Neural cell (in vitro differentiated cells): ENCODE results near the gene ERC2.

Source experiments
- CTCF ChIP-seq: fragments of 450-650 bp; IDR thresholded peaks from 2 replicates; pipeline ENCODE4 v1.5.1; 2014; ENCODE audit warnings: antibody characterized with exemption, mild to moderate bottlenecking, moderate library complexity; ENCODE audit not compliant: poor library complexity, severe bottlenecking
- EP300 ChIP-seq: fragments of 450-650 bp; conservative IDR thresholded peaks from 2 replicates; pipeline ENCODE4 v1.6.1; 2014; ENCODE audit warnings: antibody characterized with exemption, mild to moderate bottlenecking, moderate library complexity; ENCODE audit not compliant: poor library complexity, severe bottlenecking
- EZH2 ChIP-seq: fragments of 200-600, 300-800 bp; shearing (Covaris generic), sonication (generic); IDR thresholded peaks from 2 replicates; pipeline ENCODE4 v1.6.1; 2014; ENCODE audit warnings: antibody characterized with exemption, low read length, borderline replicate concordance, mild to moderate bottlenecking; ENCODE audit not compliant: insufficient read depth, poor library complexity, severe bottlenecking
- POLR2AphosphoS5 ChIP-seq: IDR thresholded peaks from 2 replicates; pipeline ENCODE4 v1.6.1; 2012
- RAD21 ChIP-seq: fragments of 450-650 bp; conservative IDR thresholded peaks from 2 replicates; pipeline ENCODE4 v1.6.1; 2014; ENCODE audit warnings: antibody characterized with exemption, mild to moderate bottlenecking, moderate library complexity

- TF ChIP-seq CTCF, result no peak
- no peak for TF ChIP-seq POLR2AphosphoS5
- no peak for TF ChIP-seq EZH2
- TF ChIP-seq RAD21, result no peak
- TF ChIP-seq EP300, result no peak
Measured at GRCh38 chr3:56294286-56294685, 174.0 kb downstream of the ERC2 start.
